GM12878 (cell line): Measurements from ENCODE around the gene ZSCAN26. TPM values are rescaled to one million over a fixed set of nuclear protein-coding genes. Genes with fewer than 3 reads are reported as not detected.

ENCODE experiments used
- BRCA1 ChIP-seq: IDR thresholded peaks from 2 replicates; pipeline ENCODE4 v1.6.1; 2011; ENCODE audit warnings: low read depth, low read length, improper control_type of control experiment
- CREM ChIP-seq: IDR thresholded peaks from 2 replicates; pipeline ENCODE4 v1.6.1; 2014; ENCODE audit warnings: antibody characterized with exemption, low read depth
- EGR1 ChIP-seq, 2 experiments: IDR thresholded peaks; 1 replicate in 1 of 2; 2 replicates in 1 of 2; pipeline ENCODE4 v1.6.1; 2011 to 2012; ENCODE audit warnings: low read depth in 2 of 2, low read length in 2 of 2, borderline replicate concordance in 1 of 2, mild to moderate bottlenecking in 1 of 2, moderate library complexity in 1 of 2
- NR2F1 ChIP-seq: fragments of 450-650 bp; conservative IDR thresholded peaks from 2 replicates; pipeline ENCODE4 v1.6.1; 2017; ENCODE audit warnings: mild to moderate bottlenecking
- RB1 ChIP-seq: fragments of 450-650 bp; formaldehyde crosslinking; IDR thresholded peaks from 2 replicates; pipeline ENCODE4 v1.6.1; 2017; ENCODE audit warnings: mild to moderate bottlenecking, borderline replicate concordance
- ZNF687 ChIP-seq: fragments of 450-650 bp; IDR thresholded peaks from 2 replicates; pipeline ENCODE4 v1.6.1; 2017; ENCODE audit warnings: mild to moderate bottlenecking, moderate library complexity
- polyA plus RNA-seq, 11 experiments: library from polyadenylated mRNA; depleted of rRNA in 4 of 11; unstranded in 6 of 11; stranded (reverse) in 5 of 11; fragments of >200 nt; fragmentation: Nextera tagmentation in 4 of 11; fragmentation: Illumina TruSeq in 1 of 11; extraction: Ambion mirVana in 4 of 11; extraction: Trizol in 1 of 11; gene quantifications; 1 replicate in 1 of 11; 2 replicates in 10 of 11; pipeline versions ENCODE4 v1.2.1 to v1.2.3, GENCODE V29; 2011 to 2016; ENCODE audit warnings: inconsistent platforms in 2 of 11, missing spikeins in 2 of 11, low read depth in 1 of 11
- total RNA-seq, 4 experiments: library from RNA; depleted of rRNA in 3 of 4; stranded (reverse); fragments of >200 nt in 3 of 4; fragmentation: Illumina TruSeq in 1 of 4; extraction: Trizol in 1 of 4; gene quantifications; 2 replicates each; pipeline versions ENCODE4 v1.2.1 to v1.2.3, GENCODE V29; 2013 to 2021

The ZSCAN26 gene
- total and polyA plus RNA-seq, 10 of the 15 experiments (the other 5 are each of a cell fraction or from before 2014, with no cell fraction given), result 4.5 to 13.3 (median 6.5) TPM

- TF ChIP-seq ZNF687, result peak; percentile 65
- no peak for TF ChIP-seq EGR1 (IDR thresholded peaks at IDR 0.05; ENCODE audit: borderline replicate concordance in 1 of 2, low read depth in 2 of 2, low read length in 2 of 2)
- no peak for TF ChIP-seq CREM
- TF ChIP-seq BRCA1, result no peak
- peak; percentile 48; the same call in 1 of the 2 replicates for TF ChIP-seq RB1
- peak; percentile 28; the same call in 1 of the 2 replicates for TF ChIP-seq NR2F1
These were observed 48.4 kb upstream of the ZSCAN26 start (continued) for GRCh38 chr6:28218312-28219248.
